Measurements from ENCODE around the gene LYSMD1.
"Not testable (repeated sequence)": the region's sequence is repeated elsewhere in the genome, so short reads cannot be mapped to it uniquely, and the experiment has no call there.

The LYSMD1 gene

DNA sequence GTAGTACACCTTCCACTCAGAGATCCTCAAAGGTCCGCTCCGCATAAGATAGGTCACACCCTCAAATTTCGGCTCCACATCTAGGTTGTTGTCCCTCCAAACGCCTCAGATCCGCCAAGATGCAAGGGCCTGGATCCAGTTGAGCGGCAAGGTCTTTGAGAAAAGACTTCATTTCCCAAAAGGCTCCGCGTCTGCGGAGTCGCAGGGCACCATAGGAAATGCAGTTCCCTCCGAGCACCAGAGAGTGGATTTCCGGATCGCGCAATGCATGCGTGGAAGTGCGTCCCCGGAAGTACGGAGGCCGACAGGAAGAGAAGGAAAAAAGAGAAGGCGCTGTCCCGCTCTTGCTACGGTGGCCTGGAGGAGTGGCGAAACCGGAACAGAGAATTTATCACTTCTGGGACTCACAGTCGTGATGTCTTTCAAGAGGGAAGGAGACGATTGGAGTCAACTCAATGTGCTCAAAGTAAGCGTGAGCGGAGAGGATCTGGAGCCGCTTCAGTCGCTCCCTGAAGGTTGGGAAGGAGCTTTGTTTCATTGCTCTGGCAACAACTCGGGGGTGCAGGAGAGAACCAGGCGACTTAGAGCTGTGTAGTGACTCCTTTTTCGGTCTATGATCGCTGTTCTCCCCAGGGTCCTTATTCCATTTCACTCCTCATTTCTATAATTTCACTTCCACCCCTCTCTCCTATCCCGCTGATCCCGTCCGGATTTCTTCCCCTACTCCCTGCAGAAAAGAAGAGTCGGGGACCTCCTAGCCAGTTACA lies at the start of gene LYSMD1, which contains the start of gene SCNM1:
TSS of gene LYSMD1 (minus strand) at position 165 of the 767 bp plus-strand sequence. CDS start 644 bp downstream, outside the sequence.
TSS of gene SCNM1 (plus strand) at position 407 of the 767 bp plus-strand sequence. CDS start at position 416, 9 bp downstream.
- DNase-seq (ENCODE audit: low read depth): peak; percentile 88

- no peak for DNase-seq (ENCODE audit: low read depth)
Observed at GRCh38 chr1:151213560-151213959, 47.9 kb upstream of the LYSMD1 start.

- no peak for DNase-seq (ENCODE audit: low read depth)
Observed at GRCh38 chr1:151211972-151212705, 46.4 kb upstream of the LYSMD1 start.

- DNase-seq (ENCODE audit: low read depth): no peak
Observed at GRCh38 chr1:151210830-151211229, 45.1 kb upstream of the LYSMD1 start.

- not testable (repeated sequence) for DNase-seq (ENCODE audit: low read depth)
Observed at GRCh38 chr1:151205381-151205965, 39.8 kb upstream of the LYSMD1 start.

- no peak for DNase-seq (ENCODE audit: low read depth)
Observed at GRCh38 chr1:151199873-151200581, 34.3 kb upstream of the LYSMD1 start.

DNA sequence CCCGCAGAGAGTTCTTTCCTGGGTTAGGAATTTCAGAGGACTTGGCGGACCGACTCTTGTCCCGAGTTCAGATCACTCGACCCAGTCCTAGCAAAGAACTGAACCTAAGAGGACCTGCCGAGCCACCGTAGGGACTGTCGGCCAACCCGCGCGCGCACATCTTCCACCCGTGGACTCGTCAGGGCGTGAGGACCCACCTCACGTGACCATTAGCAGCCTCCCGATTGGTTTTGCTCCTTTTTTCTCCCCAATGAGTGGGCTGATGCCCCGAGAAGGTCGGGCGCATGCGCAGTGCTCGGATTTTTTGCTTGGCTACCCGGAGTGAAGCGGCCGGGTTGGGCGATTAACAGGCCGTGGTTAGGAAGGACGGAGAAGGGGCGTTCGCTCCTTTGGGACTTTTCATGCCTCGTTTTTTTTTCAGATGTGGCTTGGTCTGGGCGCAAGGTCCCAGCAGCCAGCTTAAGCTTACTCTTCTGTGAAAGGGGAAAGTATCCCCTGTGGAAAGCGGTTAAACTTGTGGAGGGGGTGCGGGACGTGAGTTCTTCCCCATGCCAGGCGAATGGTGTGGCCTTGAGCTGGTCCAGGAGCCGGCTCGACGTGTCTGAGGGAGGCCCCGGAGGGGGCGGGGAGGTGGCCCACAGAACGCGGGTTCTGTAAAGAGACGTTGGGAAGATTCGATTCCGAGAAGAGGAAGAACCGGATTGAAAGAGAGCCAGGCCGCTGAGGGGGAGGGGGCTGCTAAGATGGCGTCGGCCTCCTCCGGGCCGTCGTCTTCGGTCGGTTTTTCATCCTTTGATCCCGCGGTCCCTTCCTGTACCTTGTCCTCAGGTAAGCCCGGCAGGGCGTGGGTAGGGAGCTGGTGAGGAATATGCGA lies 32.8 kb upstream of the LYSMD1 start, which contains the start of gene PIP5K1A:
TSS of gene PIP5K1A (plus strand) at position 299 of the 874 bp plus-strand sequence. CDS start at position 744, 445 bp downstream.
- peak; percentile 99 for DNase-seq (ENCODE audit: low read depth)

DNA sequence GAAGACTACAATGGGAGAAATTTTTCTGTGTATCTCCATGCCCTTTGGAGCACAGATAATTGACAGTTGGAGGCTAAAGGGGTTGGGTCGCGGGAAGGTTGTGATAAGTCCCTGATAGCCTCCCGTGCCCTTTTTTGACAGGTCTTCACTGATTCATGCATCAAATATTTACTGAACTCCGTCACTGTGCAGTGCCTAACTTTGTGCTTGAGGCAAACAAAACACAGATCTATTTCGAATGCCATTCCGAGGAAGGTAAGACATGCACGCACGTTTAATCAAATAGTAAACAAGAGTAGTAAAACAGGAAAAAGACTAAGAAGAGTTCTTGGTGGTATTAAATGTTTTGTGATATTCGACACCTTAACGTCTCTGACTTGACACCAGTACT lies 32.2 kb upstream of the LYSMD1 start:
- DNase-seq (ENCODE audit: low read depth): no peak

DNA sequence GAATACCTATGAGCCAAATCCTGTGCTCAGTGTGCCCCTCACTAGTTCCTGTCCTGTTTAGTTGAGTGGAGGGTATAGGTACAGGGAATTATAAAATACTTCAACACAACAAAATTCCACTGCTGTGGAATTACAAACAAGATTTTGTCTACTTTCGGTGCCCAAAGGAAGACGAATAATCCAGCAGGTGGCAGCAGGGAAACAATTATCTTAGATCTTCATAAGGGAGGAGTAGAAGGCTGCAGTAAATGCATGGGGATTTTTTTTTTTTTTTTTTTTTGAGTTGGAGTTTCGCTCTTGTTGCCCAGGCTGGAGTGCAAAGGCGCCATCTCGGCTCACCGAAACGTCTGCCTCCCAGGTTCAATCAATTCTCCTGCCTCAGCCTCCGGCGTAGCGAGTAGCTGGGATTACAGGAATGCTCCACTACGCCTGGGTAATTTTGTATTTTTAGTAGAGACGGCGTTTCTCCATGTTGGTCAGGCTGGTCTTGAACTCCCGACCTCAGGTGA lies 30.6 kb upstream of the LYSMD1 start:
- DNase-seq (ENCODE audit: low read depth): no peak

DNA sequence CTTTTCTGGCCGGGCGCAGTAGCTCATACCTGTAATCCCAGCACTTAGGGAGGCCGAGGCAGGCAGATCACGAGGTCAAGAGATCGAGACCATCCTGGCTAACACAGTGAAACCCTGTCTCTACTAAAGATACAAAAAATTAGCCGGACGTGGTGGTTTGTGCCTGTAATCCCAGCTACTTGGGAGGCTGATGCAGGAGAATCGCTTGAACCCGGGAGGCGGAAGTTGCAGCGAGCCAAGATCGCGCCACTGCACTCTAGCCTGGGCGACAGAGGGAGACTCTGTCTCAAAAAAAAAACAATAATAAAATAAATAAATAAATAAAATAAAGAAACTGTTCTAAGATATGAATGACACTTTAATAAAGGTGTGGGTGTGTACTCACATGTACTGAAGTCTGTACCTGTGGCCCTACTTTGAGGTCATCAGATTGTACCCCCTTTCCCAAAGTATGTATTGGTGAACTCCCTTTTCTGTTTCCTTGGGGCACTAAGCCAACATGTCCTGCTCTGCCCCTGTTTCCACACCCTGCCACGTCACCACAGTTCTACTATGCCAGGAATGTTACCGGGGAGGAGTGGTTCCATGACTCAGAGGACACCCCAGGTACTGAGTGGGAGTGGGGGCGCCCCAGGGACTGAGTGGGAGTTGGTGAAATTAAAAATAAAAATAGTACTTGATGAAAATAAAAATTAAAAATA lies 29.3 kb upstream of the LYSMD1 start:
- DNase-seq (ENCODE audit: low read depth): not testable (repeated sequence)

GRCh38 chr1:151193856-151194255 lies 28.2 kb upstream of the LYSMD1 start:
- DNase-seq (ENCODE audit: low read depth): no peak

DNA sequence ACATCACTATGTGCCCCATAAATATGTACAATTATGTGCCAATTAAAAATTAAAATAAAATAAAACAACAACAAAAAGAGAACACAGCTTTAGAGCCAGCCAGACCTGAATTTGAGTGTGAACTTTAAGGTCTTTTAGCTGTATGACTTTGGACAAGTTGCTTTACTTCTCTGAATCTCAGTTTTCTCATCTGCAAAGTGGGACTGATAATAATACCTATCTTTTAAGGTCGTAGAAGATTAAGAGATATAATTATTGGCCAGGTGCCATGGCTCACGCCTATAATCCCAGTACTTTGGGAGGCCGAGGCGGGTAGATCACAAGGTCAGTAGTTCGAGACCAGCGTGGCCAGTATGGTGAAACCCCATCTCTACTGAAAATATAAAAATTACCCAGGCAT lies 27.6 kb upstream of the LYSMD1 start:
- no peak for DNase-seq (ENCODE audit: low read depth)

DNA sequence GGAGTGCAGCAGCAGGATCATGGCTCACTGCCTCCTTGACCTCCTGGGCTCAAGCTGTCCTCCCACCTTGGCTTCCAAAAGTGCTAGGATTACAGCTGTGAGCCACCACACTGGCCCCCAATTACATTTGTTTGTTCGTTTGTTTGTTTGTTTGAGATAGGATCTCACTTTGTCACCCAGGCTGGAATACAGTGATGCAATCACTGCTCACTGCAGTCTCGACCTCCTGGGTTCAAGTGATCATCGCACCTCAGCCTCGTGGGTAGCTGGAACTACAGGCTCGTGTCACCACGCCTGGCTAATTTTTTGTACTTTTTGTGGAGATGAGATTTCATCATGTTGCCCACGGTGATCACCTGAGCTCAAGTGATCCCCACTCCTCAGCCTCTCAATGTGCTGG lies 26.3 kb upstream of the LYSMD1 start:
- no peak for DNase-seq (ENCODE audit: low read depth)

DNA sequence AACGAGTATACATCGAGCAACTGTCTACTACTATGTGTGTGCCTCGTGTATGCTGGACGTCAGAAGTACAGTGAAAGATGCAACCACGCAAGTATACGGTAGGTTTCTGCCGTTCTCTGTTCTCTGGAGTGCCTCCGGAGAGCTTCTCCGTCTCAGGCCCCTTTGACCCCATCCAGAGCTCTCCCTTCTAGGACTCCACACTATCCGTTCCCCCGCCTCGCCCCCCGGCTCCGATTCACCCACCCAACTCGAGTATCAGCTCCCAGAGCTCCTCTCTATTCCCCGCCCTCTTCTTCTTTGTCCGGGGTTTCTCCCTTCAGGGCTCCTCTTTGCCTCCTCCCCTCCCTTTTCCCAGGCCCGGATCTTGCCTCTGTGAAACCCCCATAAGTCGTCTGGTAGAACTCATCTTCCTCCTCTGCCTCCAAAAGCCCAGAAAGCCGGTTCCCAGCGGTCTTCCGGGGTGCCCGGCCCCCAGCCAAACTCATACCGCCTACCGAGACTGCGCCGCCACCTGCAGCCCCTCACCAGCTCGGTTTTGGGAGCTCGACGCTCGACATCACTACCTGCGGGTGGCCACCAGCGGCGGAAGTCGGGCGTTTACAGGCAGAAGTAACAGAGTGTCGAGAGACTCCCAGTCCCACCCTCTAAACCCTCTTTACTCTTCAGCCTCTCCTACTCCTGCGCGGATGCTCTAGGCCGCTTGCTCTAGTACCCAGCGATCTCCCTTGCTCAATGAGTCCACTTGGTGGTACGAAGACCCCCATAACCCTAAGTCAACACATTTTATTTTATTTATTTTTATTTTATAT lies 24.1 kb upstream of the LYSMD1 start, which contains the start of gene VPS72:
TSS of gene VPS72 (minus strand) at position 561 of the 809 bp plus-strand sequence. CDS start at position 485, 76 bp downstream.
- DNase-seq (ENCODE audit: low read depth): peak; percentile 79

GRCh38 chr1:151188667-151189066 lies 23.0 kb upstream of the LYSMD1 start:
- DNase-seq (ENCODE audit: low read depth): not testable (repeated sequence)

DNA sequence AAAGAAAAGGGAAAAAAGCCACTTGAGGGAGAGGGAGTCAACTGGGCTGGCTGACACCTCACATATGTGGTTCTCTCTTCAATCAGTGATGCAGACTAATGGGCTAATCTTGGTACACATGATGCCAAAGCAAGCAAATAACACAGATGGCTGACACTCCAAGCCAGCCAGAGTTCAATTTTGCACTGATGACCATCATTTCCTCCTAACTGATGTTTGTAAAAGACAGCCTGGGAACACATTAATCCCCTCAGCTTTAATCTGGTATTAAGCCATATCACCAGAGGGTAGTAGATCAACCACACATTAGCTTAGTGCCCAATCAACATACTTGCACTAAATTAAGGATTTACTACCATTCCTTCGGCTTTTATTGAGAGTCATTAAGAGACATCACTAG lies 21.5 kb upstream of the LYSMD1 start:
- DNase-seq (ENCODE audit: low read depth): no peak

- DNase-seq (ENCODE audit: low read depth): no peak
Observed at GRCh38 chr1:151184211-151184610, 18.5 kb upstream of the LYSMD1 start.

DNA sequence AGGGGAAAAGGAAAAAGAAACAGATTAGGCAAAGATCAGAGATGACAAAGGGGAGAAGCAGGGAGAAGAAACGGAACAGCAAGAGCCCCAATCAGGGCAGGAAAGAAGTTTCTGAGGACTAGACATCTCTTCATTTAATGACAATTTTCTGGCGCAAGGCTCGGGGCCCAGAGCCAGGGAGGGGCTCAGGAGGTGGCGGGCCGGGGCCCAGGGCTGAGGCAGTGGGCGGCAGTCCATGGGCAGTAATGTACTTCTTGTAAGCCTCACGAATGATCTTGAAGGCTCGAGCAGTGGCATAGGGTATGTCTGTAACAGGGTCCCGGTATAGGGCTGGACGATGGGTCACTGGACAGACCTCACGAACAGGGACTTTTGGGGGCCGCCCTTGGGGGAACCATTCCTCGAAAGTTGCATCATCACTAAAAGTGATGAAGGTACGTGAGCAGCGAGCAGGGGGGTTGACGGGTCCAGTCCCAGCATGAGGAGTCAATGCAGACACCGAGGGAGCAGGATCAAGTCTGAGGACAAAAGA lies 10.9 kb upstream of the LYSMD1 start:
- DNase-seq (ENCODE audit: low read depth): no peak

GRCh38 chr1:151175863-151176262 lies 10.2 kb upstream of the LYSMD1 start, which contains the start of gene TMOD4:
TMOD4 (minus strand) TSS chr1:151175981; CDS start chr1:151174875, 1,106 bp downstream.
- DNase-seq (ENCODE audit: low read depth): no peak
